Cardiac muscle cell (in vitro differentiated cells and primary cell): ENCODE results near the gene ZFY. TPM values are rescaled to one million over a fixed set of nuclear protein-coding genes. Genes with fewer than 3 reads are reported as not detected.

Experiments used
- DNase-seq, 2 donors: peaks; one replicate each; pipeline versions ENCODE4 v3.0.0 to v3.0.0-alpha.2; 2010 to 2017; ENCODE audit warnings: low read depth in 1 of 2, low spot score in 1 of 2
- H3K27ac ChIP-seq: fragments of 200-600 bp; sonication (generic); 2 replicates; pipeline ENCODE4 v1.5.1; 2016
- H3K27me3 ChIP-seq: fragments of 200-600 bp; sonication (generic); 2 replicates; pipeline ENCODE4 v1.6.0; 2016; ENCODE audit warnings: control low read depth
- H3K36me3 ChIP-seq: fragments of 200-600 bp; sonication (generic); 2 replicates; pipeline ENCODE4 v1.5.1; 2016; ENCODE audit warnings: control low read depth
- H3K4me1 ChIP-seq: fragments of 200-600 bp; sonication (generic); 2 replicates; pipeline ENCODE4 v1.8.1; 2017; ENCODE audit warnings: low read depth, mild to moderate bottlenecking, mixed run types
- H3K4me3 ChIP-seq: fragments of 200-600 bp; sonication (generic); 2 replicates; pipeline ENCODE4 v1.5.1; 2016; ENCODE audit warnings: mild to moderate bottlenecking
- H3K9me3 ChIP-seq: fragments of 200-600 bp; sonication (generic); 2 replicates; pipeline ENCODE4 v1.5.1; 2017; ENCODE audit warnings: low read depth, mild to moderate bottlenecking, control low read depth
- CTCF ChIP-seq: IDR thresholded peaks from 2 replicates; pipeline ENCODE4 v1.5.1; 2012; ENCODE audit warnings: low read depth, mild to moderate bottlenecking, low read length
- polyA plus RNA-seq: library from polyadenylated mRNA; unstranded; fragments of >200 nt; fragmentation: Nextera tagmentation; extraction: Ambion mirVana; gene quantifications from 2 replicates; pipeline ENCODE4 v1.2.1, GENCODE V29; 2016
- total RNA-seq: library from RNA; depleted of rRNA; stranded (reverse); fragments of >200 nt; gene quantifications from 2 replicates; pipeline ENCODE4 v1.2.3, GENCODE V29; 2016

ZFY gene
- total and polyA plus RNA-seq, 2 experiments from 2014 or later = not detected

- Histone ChIP-seq H3K9me3 (no peaks in the 10 kb centered on the region), H3K27me3 (no peaks in the 10 kb centered on the region), H3K4me1 (no peaks in the 10 kb centered on the region), H3K36me3 (no peaks in the 10 kb centered on the region), H3K27ac (no peak overlapping the region), H3K4me3 (no peak overlapping the region)
- TF ChIP-seq CTCF = no peak
- no peak for DNase-seq
Measured at GRCh38 chrY:2936436-2936750, 1.2 kb downstream of the ZFY start.

- H3K9me3 ChIP-seq = no peaks in the 10 kb centered on the region
- no peaks in the 10 kb centered on the region for H3K36me3 ChIP-seq
- no peak overlapping the region for H3K27ac ChIP-seq
- DNase-seq = no peak
- H3K27me3 ChIP-seq = no peaks in the 10 kb centered on the region
- no peak overlapping the region for H3K4me3 ChIP-seq
- H3K4me1 ChIP-seq = no peaks in the 10 kb centered on the region
- no peak for TF ChIP-seq CTCF
Measured at GRCh38 chrY:2937149-2937548, 2.0 kb downstream of the ZFY start.

- no peak overlapping the region for H3K4me3 ChIP-seq
- no peak for DNase-seq
- no peaks in the 10 kb centered on the region for H3K27me3 ChIP-seq
- no peaks in the 10 kb centered on the region for H3K9me3 ChIP-seq
- H3K36me3 ChIP-seq = no peaks in the 10 kb centered on the region
- H3K4me1 ChIP-seq = no peaks in the 10 kb centered on the region
- TF ChIP-seq CTCF = no peak
- H3K27ac ChIP-seq = no peak overlapping the region
Measured at GRCh38 chrY:2949590-2950252, 14.5 kb downstream of the ZFY start.

- Histone ChIP-seq H3K4me1 (no peaks in the 10 kb centered on the region), H3K9me3 (no peaks in the 10 kb centered on the region), H3K27ac (no peak overlapping the region), H3K36me3 (no peaks in the 10 kb centered on the region), H3K27me3 (no peaks in the 10 kb centered on the region), H3K4me3 (no peak overlapping the region)
- no peak for DNase-seq
- no peak for TF ChIP-seq CTCF
Measured at GRCh38 chrY:2950655-2951054, 15.5 kb downstream of the ZFY start.

GRCh38 chrY:2952912-2953311 is 17.7 kb downstream of the ZFY start:
- H3K36me3 ChIP-seq = no peaks in the 10 kb centered on the region
- H3K4me3 ChIP-seq = no peak overlapping the region
- H3K27me3 ChIP-seq = no peaks in the 10 kb centered on the region
- no peak for TF ChIP-seq CTCF
- H3K9me3 ChIP-seq = no peaks in the 10 kb centered on the region
- peak in 1 of 2 donors; percentile 24 for DNase-seq
- no peak overlapping the region for H3K27ac ChIP-seq
- H3K4me1 ChIP-seq = no peaks in the 10 kb centered on the region

- no peaks in the 10 kb centered on the region for H3K9me3 ChIP-seq
- H3K27me3 ChIP-seq = no peaks in the 10 kb centered on the region
- H3K4me1 ChIP-seq = no peaks in the 10 kb centered on the region
- H3K36me3 ChIP-seq = no peaks in the 10 kb centered on the region
- H3K4me3 ChIP-seq = no peak overlapping the region
- no peak overlapping the region for H3K27ac ChIP-seq
- no peak for DNase-seq
- no peak for TF ChIP-seq CTCF
Measured at GRCh38 chrY:2954735-2955134, 19.6 kb downstream of the ZFY start.
